WTC11 (cell line): ENCODE data around the gene PCID2.

Experiments
- CBFB ChIP-seq: sonication (generic); formaldehyde crosslinking; IDR thresholded peaks from 2 replicates; pipeline ENCODE4 v1.8.1; 2022; ENCODE audit warnings: mild to moderate bottlenecking, low read depth, missing genetic modification reagents
- CREM ChIP-seq: sonication (generic); formaldehyde crosslinking; IDR thresholded peaks from 2 replicates; pipeline ENCODE4 v1.8.1; 2022; ENCODE audit warnings: mild to moderate bottlenecking, missing genetic modification reagents, moderate library complexity
- CTCF ChIP-seq: fragments of 200-600 bp; IDR thresholded peaks from 2 replicates; pipeline ENCODE4 v1.8.0; 2022; ENCODE audit warnings: antibody characterized with exemption
- ESRRA ChIP-seq: sonication (generic); formaldehyde crosslinking; IDR thresholded peaks from 2 replicates; pipeline ENCODE4 v1.8.1; 2022; ENCODE audit warnings: mild to moderate bottlenecking, missing genetic modification reagents, borderline replicate concordance
- NR1H2 ChIP-seq: sonication (generic); formaldehyde crosslinking; IDR thresholded peaks from 2 replicates; pipeline ENCODE4 v1.9.0; 2021; ENCODE audit warnings: mild to moderate bottlenecking, moderate library complexity, missing genetic modification reagents
- RORB ChIP-seq: fragments of 250-450 bp; sonication (Bioruptor Pico); IDR thresholded peaks from 2 replicates; pipeline ENCODE4 v1.9.0; 2021; ENCODE audit warnings: mild to moderate bottlenecking
- USF2 ChIP-seq: sonication (generic); formaldehyde crosslinking; IDR thresholded peaks from 2 replicates; pipeline ENCODE4 v1.8.1; 2023; ENCODE audit warnings: mild to moderate bottlenecking, missing genetic modification reagents, moderate library complexity
- ZBTB21 ChIP-seq: sonication (generic); formaldehyde crosslinking; IDR thresholded peaks from 2 replicates; pipeline ENCODE4 v1.8.1; 2023; ENCODE audit warnings: mild to moderate bottlenecking, missing genetic modification reagents, borderline replicate concordance
- ZNF317 ChIP-seq: sonication (generic); formaldehyde crosslinking; IDR thresholded peaks from 2 replicates; pipeline ENCODE4 v1.8.1; 2023; ENCODE audit warnings: low read depth, mild to moderate bottlenecking, moderate library complexity, missing genetic modification reagents, borderline replicate concordance
- TF ChIP-seq, protein P1 (sequence below): sonication (generic); formaldehyde crosslinking; IDR thresholded peaks from 2 replicates; pipeline ENCODE4 v1.8.1; 2022; ENCODE audit warnings: mild to moderate bottlenecking, missing genetic modification reagents, moderate library complexity, borderline replicate concordance
- TF ChIP-seq, protein P2 (sequence below): sonication (generic); formaldehyde crosslinking; conservative IDR thresholded peaks from 2 replicates; pipeline ENCODE4 v1.8.1; 2022; ENCODE audit warnings: mild to moderate bottlenecking, missing genetic modification reagents

GRCh38 chr13:113164492-113164891, 44.0 kb downstream of the PCID2 start:
- no peak for TF ChIP-seq ZBTB21 (CRISPR knock-in tag)
- no peak for TF ChIP-seq CTCF
- no peak for TF ChIP-seq CREM (CRISPR knock-in tag)
- TF ChIP-seq, protein P1, sequence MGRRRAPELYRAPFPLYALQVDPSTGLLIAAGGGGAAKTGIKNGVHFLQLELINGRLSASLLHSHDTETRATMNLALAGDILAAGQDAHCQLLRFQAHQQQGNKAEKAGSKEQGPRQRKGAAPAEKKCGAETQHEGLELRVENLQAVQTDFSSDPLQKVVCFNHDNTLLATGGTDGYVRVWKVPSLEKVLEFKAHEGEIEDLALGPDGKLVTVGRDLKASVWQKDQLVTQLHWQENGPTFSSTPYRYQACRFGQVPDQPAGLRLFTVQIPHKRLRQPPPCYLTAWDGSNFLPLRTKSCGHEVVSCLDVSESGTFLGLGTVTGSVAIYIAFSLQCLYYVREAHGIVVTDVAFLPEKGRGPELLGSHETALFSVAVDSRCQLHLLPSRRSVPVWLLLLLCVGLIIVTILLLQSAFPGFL (CRISPR knock-in tag), result no peak
- TF ChIP-seq ZNF317 (CRISPR knock-in tag), result no peak
- TF ChIP-seq USF2 (CRISPR knock-in tag), result no peak
- TF ChIP-seq CBFB, result no peak
- TF ChIP-seq, protein P2, sequence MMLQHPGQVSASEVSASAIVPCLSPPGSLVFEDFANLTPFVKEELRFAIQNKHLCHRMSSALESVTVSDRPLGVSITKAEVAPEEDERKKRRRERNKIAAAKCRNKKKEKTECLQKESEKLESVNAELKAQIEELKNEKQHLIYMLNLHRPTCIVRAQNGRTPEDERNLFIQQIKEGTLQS (CRISPR knock-in tag), result no peak
- no peak for TF ChIP-seq NR1H2 (CRISPR knock-in tag)
- no peak for TF ChIP-seq RORB (CRISPR knock-in tag)
- TF ChIP-seq ESRRA (CRISPR knock-in tag), result no peak
